GM18499 (cell line): ENCODE results near the gene GPR155.
A peak's percentile ranks its signal among the peaks of the same experiment; 100 is the strongest.
"Not testable (repeated sequence)": the region's sequence is repeated elsewhere in the genome, so short reads cannot be mapped to it uniquely, and the experiment has no call there.

Source experiments
- ATAC-seq: cut with Tn5 transposase; IDR thresholded peaks from one replicate; pipeline ENCODE4 v1.9.1; 2021; ENCODE audit warnings: moderate number of reproducible peaks; ENCODE audit not compliant: insufficient read depth, unreplicated experiment

The GPR155 gene

DNA sequence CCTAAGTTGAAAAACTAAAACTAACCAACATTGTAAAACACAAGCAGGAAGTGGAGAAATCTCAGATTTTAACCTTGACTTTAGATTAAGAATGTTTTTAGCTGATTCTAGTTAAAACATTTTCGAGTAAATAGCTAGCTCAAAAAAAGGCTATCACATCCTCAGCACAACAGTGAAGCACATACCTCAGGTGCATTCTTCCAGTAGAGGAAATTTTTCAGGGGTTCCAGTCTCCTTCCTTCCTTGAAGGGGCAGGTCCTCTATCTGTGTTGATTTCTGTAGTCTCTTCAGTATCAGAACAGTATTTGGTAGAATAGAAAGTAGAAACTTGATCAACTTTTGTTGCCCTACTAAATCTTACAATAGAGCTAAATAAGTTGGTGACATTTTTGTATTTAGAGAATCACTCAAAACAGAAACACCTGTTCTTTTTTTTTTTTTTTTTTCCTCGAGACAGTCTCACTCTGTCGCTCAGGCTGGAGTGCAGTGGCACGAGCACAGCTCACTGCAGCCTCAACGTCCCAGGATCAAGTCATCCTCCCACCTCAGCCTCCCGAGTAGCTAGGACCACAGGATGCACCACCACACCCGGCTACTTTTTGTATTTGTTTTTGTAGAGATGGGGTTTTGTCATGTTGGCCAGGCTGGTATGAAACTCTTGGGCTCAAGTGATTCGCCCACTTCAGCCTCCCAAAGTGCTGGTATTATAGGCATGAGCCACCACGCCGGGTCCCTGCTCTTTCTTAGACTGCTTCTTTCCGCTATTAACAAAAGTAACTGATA lies 6.9 kb upstream of the GPR155 start:
- ATAC-seq = peak; percentile 21

DNA sequence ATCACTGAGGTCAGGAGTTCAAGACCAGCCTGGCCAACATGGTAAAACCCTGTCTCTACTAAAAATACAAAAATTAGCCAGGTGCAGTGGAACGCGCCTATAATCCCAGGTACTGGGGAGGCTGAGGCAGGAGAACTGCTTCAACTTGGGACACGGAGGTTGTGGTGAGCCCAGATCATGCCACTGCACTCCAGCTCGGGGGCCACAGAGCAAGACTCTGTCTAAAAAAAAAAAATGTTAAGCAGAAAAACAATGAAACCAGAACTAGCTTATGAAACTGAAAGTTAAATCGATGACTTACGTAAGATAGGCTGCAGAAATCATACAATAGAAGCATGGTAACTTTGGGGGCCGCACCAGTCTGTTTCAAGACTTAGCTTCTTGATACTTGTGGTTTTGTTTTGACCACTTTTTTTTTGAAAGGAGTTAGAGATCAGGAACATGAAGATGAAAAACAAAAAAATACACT lies 6.2 kb upstream of the GPR155 start:
- peak; percentile 93 for ATAC-seq

DNA sequence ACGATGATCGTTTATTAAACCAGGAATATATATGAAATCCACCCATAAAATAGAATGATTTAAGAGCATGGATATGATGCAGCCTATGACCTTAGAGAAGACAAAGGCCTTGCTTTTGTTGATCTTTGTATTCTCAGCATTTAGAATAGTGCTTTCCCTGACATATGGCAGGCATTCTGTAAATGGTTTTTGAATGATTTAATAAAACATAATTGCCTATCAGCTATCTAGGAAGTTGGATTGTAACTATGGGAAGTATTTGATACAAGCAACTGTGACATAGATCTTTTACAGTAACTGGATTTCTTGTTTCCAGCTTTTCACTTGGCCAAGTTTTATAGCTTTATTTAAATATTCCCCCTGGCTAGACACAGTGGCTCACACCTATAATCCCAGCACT lies 5.1 kb upstream of the GPR155 start:
- no peak for ATAC-seq

DNA sequence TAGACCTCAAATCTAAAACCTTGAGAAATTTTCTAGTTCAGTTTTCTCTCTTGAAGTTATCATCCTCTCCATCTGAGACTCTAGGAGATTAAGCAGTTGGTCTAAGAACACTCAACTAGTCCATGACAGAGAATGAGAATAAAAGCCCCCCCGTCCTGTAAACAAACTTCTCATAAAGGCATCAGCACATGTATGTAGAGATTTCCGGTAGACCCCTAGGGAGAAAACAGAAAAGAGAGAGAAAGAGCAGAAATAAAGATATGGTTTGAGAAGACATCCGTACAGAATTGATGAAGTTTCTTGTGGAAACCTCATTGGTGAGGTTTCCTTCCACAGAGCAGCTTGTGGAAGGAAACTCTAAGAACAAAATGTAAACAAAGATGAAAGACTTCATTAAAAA lies 3.2 kb upstream of the GPR155 start:
- no peak for ATAC-seq

DNA sequence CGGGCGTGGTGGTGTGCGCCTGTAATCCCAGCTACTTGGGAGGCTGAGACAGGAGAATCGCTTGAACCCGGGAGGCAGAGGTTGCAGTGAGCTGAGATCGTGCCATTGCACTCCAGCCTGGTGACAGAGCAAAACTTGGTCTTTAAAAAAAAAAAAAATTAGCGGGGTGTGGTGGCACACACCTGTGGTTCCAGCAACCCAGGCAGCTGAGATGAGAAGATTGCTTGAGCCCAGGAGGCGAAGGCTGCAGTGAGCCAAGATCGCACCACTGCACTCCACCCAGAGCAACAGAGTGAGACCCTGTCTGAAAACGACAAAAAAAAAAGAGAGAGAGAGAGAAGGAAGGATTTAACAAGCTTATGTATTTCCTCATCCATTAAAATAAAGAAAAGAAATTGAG lies 2.7 kb upstream of the GPR155 start:
- ATAC-seq = not testable (repeated sequence)

DNA sequence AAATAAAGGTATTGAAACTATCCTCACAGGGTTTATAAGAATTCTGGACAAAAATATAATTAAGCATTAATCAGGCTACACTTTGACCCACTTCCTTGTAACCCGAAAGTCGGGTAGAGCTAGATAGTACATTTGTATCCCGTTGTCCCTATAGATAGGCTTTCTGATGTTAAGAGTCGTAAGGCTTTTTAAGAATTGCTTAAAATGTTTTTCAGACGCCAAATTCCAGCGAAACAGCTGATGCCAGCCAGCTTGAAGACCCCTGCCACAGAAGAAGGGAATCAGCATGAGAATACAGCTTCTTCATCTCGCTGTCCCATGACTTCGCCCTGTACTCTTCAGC lies 962 bp upstream of the GPR155 start:
- no peak for ATAC-seq

DNA sequence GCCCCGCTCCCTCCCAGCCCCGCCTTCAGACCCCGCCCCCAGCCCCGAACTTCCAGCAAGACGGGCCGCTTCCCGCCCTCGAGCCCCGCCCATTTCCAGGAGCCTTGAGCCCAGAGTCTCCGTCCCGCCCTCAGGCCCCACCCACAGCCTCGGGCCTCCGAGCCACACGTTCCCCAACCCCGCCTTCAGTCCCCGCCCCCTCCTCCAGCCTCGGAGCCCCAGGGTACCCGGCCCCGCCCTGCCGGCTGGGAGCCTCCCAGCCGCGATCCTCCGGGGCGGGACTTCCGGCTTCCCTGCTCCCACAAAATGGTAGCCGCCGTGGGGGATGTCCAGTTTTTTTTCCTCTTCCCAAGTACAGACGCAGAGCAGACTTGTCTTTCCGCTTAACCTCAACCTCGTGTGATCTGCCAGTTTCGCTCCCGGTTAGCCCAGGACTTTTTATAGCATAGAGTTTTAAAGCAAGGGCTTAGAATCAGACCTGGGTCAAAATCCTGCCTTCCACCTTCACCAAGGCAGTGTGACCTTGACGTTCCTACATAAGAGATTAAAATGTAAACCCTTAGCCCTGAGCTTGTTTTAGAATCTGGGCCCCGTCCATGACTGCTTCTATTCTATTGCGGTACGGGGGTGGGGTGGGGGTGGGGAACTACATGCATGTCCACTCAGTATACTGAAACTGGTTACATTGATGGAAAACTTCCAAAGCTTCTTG lies 435 bp upstream of the GPR155 start:
- peak; percentile 28 for ATAC-seq

DNA sequence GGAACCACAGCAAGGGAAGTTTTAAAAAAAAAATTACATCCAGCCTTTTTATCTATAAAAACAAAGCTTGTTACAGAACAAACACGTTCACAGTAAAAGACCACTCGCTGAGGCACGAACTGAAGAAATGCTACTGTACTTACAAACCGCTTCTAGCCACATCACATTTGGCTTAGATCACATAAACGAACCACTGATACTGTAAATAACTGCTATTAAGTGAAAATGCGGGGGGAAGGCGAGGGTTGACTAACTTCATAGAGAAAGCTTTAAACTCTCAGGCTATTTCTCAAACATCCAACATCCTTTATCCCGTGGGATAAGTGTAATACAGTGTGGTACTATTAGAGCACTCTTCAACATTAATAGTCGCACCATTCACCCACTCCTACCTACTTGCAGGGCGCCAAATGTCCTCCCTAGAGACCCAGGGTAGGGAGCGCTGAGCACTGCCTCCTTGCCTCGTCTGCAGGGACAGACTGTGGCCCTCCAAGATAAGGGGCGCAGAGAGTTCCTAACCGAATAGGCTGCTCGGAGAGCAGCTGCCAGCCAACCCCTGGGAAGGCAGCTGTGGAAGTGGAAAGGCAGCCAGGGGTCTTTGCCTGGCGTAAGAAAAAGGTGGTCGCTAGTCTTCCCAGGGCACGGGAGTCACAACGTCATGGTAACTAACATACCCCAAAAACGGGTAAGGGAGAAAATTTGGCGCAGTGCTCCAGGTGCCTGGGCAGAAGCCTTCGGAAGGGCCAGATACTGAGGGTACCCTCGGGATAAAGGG lies 854 bp downstream of the GPR155 start:
- peak; percentile 25 for ATAC-seq

DNA sequence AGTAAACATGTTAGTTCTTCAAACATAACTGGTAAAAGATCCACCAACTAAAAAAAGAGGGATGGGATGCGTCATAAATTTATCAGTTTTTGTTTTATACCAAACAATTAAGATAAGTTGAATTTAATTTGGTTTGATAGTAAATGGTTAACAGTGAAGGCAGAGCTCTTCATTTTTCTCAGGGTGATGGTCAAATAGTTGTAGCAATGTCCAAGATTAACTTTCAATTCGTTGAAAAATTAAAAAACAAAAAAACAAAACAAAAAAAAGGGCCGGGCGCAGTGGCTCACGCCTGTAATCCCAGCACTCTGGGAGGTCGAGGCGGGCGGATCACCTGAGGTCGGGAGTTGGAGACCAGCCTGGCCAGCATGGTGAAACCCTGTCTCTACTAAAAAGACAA lies 1.8 kb downstream of the GPR155 start:
- ATAC-seq = not testable (repeated sequence)

DNA sequence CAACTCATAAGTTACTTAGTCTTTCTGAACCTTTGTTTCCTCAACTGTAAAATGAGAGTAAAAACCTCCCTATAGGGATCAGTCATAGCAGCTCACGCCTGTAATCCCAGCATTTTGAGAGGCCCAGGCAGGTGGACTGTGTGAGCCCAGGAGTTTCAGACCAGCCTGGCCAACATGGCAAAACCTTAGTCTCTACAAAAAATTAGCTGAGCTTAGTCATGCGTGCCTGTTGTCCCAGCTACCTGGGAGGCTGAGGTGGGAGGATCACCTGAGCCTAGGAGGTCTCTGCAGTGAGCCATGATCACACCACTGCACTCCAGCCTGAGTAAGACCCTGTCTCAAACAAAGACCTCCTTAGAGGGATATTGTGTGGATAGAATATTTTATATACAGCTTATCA lies 2.3 kb downstream of the GPR155 start:
- no peak for ATAC-seq

DNA sequence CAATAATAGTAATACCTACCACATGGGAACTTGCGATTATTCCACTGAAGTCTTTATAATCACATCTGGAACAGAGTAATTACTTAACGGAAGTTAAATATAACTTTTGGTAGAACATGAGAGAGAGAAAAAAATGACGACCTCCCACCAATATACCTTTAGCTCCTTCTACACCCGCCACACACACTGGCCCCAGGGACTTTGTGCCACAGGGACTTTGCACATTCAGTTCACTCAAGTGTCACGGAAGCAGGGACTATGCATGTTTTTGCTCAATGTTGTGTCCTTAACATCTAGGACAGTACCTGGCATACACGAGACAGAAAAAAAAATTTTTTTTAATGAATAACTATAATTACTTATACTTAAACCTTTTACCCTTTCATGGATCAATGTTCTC lies 4.0 kb downstream of the GPR155 start:
- no peak for ATAC-seq

DNA sequence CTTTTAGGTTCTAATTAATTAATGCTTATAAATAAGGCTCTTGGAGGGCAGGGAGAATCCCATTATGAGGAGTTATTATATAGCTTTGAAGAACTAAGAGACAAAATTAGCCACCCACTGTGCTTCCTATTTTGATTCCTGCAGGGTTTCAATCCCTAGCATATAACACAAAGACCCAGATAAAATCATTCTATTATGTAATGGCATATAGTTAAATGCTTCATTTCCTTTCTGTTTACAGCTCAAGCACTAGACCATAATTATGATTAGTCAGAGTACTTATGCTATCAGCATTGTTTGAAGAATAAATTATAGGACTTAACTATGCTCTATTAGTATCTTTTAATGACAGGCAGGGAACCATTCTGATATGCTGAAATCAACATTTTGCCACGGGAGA lies 9.1 kb downstream of the GPR155 start:
- ATAC-seq = no peak

DNA sequence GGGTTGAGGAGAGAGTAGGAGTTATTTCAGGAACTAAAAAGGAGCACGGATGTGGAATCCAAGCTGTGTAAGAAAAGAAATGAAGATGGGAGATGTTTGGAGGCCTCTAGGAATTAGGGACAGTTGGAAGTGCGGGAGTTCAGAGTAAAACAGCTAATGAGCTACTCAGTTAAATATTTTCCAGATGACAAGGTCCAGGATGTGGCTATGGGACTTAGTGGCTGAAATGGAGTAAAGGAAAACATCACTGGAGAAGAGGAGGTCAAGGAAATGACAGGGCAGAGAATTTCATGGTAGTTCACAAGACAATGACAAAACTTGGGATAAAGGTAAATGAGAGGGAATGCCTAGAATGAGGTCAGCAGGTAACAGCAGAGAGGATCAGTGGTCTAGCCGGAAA lies 13.0 kb downstream of the GPR155 start:
- no peak for ATAC-seq

DNA sequence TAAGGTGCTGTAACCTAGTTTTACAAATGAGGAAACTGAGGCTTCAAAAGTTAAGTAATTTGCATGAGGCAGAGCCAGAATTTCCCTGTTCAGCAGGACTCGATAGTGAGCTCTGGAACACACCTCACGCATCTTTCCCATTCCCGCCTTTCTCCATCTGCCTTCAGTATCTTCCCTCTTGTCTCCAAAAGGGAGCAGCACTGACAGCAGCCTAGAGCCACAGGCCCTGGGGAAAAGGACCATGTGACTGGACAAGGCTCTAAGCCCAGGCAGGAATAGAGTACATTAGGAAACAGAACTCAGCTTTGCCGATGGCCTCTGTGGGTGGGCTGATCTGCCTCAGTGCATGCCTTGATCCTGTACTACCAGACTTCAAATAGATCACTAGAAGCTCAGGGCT lies 21.5 kb downstream of the GPR155 start:
- ATAC-seq = no peak

DNA sequence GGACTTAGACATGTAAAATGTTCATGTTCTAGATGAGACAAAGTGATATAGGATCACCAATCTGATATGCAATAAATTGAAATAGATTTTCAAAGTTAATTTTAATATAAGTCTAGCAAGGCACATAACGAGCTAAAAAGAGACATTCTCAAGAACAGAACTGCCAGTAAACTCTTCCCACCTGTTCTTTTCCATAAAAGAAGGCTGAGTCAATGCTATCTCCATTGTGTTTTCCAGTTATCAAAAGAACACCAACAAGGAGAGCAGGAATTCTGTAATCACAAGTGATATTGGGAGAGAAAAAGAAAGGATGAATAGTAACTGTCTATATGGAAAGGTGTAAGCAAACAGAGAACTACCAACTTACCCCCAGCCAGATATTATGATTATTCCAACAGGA lies 25.6 kb downstream of the GPR155 start:
- no peak for ATAC-seq

DNA sequence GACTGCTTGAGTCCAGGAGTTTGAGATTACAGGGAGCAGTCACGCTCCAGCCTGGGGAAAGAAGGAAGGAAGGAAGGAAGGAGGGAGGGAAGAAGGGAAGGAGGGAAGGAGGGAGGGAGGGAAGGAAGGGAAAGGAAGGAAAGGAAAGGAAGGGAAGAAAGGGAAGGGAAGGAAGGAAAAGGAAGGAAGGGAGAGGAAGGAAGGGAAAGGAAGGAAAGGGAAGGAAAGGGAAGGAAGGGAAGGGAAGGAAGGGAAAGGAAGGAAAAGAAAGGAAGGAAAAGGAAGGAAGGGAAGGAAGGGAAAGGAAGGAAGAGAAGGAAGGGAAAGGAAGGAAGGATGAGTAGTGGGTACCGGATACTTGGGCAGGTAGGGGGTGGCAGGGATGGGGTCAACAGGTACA lies 32.3 kb downstream of the GPR155 start:
- no peak for ATAC-seq

DNA sequence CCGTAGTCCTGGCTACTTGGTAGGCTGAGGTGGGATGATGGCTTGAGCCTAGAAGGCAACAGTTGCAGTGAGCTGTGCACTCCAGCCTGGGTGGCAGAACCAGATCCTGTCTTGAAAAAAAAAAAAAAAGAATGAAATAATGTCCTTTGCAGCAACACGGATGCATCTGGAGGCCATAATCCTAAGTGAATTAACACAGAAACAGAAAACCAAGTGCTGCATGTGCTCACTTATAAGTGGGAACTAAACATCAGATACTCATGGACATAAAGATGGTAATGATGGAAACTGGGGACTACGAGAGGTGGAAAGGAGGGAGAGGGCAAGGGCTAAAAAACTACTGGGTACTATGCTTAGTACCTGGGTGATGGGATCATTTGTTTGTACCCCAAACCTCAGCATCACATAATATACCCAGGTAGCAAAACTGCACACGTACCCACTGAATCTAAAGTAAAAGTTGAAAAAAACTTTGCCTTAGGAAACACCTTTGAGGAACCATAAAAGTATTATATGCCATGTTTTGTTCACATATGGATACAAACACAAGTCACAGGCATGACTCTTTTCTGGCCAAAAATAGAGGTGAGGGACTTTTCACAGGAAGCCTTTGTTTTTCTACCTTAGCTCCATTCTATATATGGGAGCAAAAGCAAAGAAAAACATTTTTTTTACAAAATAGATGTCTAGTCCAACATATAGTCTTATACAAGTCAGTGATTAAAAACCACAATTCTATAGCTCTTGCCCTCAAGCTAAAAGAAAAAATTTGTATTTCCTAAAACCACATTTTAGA lies 36.6 kb downstream of the GPR155 start:
- no peak for ATAC-seq

DNA sequence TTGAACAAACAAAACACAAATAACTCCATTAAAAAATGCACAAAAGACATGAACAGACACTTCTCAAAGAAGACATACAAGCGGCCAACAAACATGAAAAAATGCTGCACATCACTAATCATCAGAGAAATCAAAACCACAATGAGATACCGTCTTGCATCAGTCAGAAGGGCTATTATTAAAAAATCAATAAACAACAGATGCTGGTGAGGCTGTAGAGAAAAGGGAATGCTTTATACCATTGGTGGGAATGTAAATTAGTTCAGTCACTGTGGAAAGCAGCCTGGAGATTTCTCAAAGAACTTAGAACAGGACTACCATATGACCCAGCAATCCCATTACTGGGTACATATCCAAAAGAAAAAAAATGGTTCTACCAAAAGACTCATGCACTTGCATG lies 37.8 kb downstream of the GPR155 start:
- no peak for ATAC-seq

DNA sequence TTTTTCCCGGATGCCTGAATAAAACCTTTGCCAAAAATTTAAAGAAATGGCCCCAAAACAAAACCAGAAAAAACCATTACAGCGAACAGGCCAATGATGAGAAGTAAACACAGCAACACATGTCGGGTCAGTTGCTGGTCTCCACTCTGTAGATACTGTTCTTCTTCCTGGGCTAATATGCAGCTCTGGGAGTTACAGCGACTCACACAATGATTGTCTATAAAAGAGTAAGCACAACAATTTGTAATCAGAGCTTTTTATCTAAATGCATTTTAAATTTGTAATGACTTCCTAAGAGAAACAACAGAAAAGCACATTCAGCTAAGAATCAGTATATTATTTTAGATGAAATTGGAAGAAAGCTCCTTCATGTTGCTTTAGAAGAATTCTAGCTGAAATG lies 40.3 kb downstream of the GPR155 start:
- no peak for ATAC-seq

DNA sequence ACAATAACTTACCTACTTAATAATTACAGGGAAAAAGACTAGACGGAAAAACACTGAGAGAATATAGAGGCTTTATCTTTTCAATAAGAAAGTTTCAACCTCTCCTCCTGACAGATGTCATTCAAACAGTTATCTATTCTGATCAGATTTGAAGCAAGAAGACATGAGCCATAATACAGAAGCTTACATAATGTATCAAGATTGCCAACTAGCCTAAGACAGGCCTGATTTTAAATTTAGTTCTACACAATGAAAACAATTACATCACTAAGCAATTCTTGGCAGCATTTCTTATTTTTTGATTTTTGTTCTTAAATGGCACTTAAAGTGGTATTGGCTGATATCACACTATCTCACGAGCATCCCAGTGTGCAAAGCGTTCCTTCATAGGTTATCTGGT lies 41.6 kb downstream of the GPR155 start:
- ATAC-seq = no peak
